Activated T-cell treated with anti-CD3 and anti-CD28 coated beads, Interleukin-2, amount 50 U/mL, for 1 hour (primary cell): Measurements from ENCODE around the gene PHAX.
"Not testable (repeated sequence)": the region's sequence is repeated elsewhere in the genome, so short reads cannot be mapped to it uniquely, and the experiment has no call there.

Source experiments
- DNase-seq: peaks from one replicate; pipeline ENCODE4 v3.0.0-alpha.2; 2020

The PHAX gene

DNA sequence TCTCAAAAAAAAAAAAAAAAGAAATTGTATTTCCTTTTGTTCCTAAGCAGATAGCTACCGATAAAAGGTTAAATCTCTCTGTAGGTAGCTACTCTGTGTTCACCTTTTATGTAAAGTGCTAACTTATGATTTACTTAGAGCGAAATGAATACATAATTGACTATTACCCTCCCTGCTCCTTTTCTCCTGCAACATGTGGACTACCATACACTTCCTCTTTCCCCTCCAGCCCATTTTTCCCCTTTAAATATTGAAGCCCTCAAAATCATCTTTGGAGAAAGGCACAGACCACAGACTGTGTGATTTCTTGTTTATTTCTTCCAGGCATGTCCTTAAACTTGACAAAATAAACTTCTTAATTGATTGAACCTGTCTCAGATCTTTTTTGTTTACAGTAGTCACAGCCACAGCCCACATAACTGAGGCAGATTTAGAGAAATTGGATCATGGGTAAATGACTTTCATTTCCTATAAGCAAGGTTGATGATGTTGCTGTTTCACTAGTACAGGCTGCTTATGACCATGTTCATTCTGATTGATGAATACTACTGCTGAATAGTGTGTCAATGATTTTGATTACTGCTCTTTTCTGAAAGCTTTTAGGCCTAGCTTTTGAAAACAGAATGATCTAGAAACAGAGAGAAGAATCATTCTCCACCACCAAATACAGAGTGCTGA is 59.2 kb downstream of the PHAX start:
- no peak for DNase-seq

- no peak for DNase-seq
Observed at GRCh38 chr5:126664586-126664985, 63.8 kb downstream of the PHAX start.

DNA sequence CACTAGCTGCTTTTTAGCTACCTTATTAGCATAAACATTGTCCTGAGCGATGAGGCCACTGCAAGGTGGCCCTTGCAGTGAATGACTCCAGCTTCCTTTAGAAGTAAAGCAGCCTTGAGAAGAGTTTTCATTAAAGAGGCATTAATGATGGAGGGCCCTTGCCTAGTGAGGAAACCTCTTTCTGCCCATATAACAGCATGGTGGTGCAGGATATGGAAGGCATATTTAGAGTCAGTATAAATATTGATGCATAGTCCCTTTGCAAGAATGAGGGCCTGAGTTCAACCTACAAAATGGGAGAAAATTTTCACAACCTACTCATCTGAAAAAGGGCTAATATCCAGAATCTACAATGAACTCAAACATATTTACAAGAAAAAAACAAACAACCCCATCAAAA is 69.4 kb downstream of the PHAX start:
- DNase-seq: not testable (repeated sequence)

GRCh38 chr5:126671681-126672080 is 70.9 kb downstream of the PHAX start:
- not testable (repeated sequence) for DNase-seq

DNA sequence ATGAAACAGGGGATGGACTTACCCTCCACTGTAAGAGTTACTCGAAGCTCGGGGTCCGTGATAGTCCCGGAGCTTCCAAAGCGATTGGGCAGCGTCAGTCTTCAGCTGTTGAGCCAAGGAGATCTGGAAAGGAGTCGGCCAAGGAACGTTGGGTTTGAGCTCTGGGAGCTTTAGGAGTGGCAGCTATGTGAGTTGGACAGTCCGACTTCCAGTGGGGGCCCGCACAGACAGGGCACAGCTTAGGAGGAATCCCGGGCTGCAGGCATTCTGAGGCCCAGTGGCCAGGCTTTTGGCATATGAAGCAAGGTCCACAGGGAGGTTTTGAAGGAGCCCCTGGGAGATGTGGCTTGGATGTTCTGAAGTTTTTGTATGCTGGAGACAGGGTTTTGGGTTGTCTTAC is 72.7 kb downstream of the PHAX start:
- DNase-seq: no peak

DNA sequence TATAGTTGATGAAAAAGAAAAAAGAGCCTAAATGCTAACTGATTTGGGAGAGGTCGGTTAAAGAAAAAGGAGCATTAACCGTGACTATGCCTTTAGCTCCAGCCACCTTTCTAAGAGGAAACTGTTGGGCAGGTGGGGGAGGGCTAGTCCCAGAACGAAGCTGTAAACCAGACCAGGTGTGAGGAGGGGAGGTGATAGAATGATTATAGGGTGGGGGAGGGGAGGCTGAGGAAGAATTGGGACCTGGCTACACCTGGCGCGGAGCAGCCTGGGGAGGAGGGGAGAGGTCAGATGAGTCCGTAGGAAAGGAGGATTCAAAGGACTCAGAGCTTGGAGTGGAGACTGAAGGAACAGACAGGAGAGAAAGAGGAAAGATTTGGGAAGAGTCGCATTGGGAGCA is 73.4 kb downstream of the PHAX start:
- no peak for DNase-seq

DNA sequence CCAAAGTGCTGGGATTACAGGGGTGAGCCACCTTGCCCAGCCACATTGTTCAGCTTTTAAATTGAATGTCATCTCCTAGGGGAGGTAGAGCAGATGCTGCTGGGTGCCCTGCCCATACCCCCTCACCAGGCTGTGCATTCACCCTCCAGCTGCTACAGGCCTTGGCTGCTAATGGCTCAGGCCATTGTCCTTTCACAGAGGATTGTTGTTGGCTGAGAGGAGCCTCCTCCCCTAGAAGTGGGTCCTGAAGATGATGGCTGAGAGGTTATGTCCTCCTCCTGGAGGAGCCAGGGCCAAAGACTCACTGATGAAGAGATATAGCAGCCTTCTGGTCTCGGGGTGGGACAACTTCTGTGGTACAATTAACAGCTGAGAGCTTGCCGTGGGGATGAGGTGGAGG is 74.6 kb downstream of the PHAX start:
- DNase-seq: no peak

GRCh38 chr5:126676195-126676624 is 75.5 kb downstream of the PHAX start:
- peak; percentile 50 for DNase-seq
